Measurements from ENCODE around the gene LRP1B. TPM values are rescaled to one million over a fixed set of nuclear protein-coding genes. Genes with fewer than 3 reads are reported as not detected.
"Not testable (repeated sequence)": the region's sequence is repeated elsewhere in the genome, so short reads cannot be mapped to it uniquely, and the experiment has no call there.

LRP1B gene
- total RNA-seq, 2 experiments from 2014 or later: not detected

GRCh38 chr2:140552634-140553033 is 1578.2 kb downstream of the LRP1B start:
- CTCF ChIA-PET: no interaction called here
- POLR2A ChIA-PET: no interaction called here

GRCh38 chr2:140551287-140551686 is 1579.5 kb downstream of the LRP1B start:
- POLR2A ChIA-PET: no interaction called here
- CTCF ChIA-PET: no interaction called here

GRCh38 chr2:140550821-140551220 is 1580.0 kb downstream of the LRP1B start:
- ChIA-PET POLR2A (no interaction called here), CTCF (no interaction called here)

- CTCF ChIA-PET, POLR2A ChIA-PET: not testable (repeated sequence)
Observed at GRCh38 chr2:140544769-140545168, 1586.0 kb downstream of the LRP1B start.

GRCh38 chr2:140542627-140543026 is 1588.2 kb downstream of the LRP1B start:
- ChIA-PET POLR2A (no interaction called here), CTCF (no interaction called here)

- ChIA-PET POLR2A (no interaction called here), CTCF (no interaction called here)
Observed at GRCh38 chr2:140539242-140539875, 1591.5 kb downstream of the LRP1B start.

GRCh38 chr2:140529706-140530105 is 1601.1 kb downstream of the LRP1B start:
- ChIA-PET POLR2A (no interaction called here), CTCF (no interaction called here)

GRCh38 chr2:140528982-140529381 is 1601.8 kb downstream of the LRP1B start:
- ChIA-PET CTCF (no interaction called here), POLR2A (no interaction called here)

GRCh38 chr2:140526575-140526974 is 1604.2 kb downstream of the LRP1B start:
- CTCF ChIA-PET: no interaction called here
- POLR2A ChIA-PET: no interaction called here

GRCh38 chr2:140512106-140512505 is 1618.7 kb downstream of the LRP1B start:
- ChIA-PET POLR2A (no interaction called here), CTCF (no interaction called here)

GRCh38 chr2:140509765-140510164 is 1621.1 kb downstream of the LRP1B start:
- CTCF ChIA-PET: no interaction called here
- POLR2A ChIA-PET: no interaction called here

GRCh38 chr2:140508756-140509155 is 1622.1 kb downstream of the LRP1B start:
- CTCF ChIA-PET: no interaction called here

GRCh38 chr2:140506606-140507005 is 1624.2 kb downstream of the LRP1B start:
- CTCF ChIA-PET: no interaction called here
- POLR2A ChIA-PET: no interaction called here

More at GRCh38 chr2:140508756-140509155, 1622.1 kb downstream of the LRP1B start:
- POLR2A ChIA-PET: no interaction called here

GRCh38 chr2:140504601-140505000 is 1626.2 kb downstream of the LRP1B start:
- POLR2A ChIA-PET: no interaction called here
- CTCF ChIA-PET: interaction anchor here (0.6 kb wide), 1 partner anchor 9 kb away, joined by 3 read pairs; no protein-coding TSS in a partner anchor

GRCh38 chr2:140502951-140503630 is 1627.7 kb downstream of the LRP1B start:
- ChIA-PET CTCF (no interaction called here), POLR2A (no interaction called here)

GRCh38 chr2:140498360-140498759 is 1632.5 kb downstream of the LRP1B start:
- CTCF ChIA-PET: no interaction called here
- POLR2A ChIA-PET: no interaction called here

GRCh38 chr2:140496714-140497113 is 1634.1 kb downstream of the LRP1B start:
- CTCF ChIA-PET: no interaction called here
- POLR2A ChIA-PET: no interaction called here

- ChIA-PET POLR2A (no interaction called here), CTCF (no interaction called here)
Observed at GRCh38 chr2:140491876-140492275, 1638.9 kb downstream of the LRP1B start.

GRCh38 chr2:140489193-140489592 is 1641.6 kb downstream of the LRP1B start:
- POLR2A ChIA-PET: no interaction called here
- CTCF ChIA-PET: no interaction called here

GRCh38 chr2:140481136-140481535 is 1649.7 kb downstream of the LRP1B start:
- CTCF ChIA-PET: no interaction called here

GRCh38 chr2:140473851-140474250 is 1657.0 kb downstream of the LRP1B start:
- ChIA-PET CTCF (no interaction called here), POLR2A (no interaction called here)

More at GRCh38 chr2:140481136-140481535, 1649.7 kb downstream of the LRP1B start:
- POLR2A ChIA-PET: no interaction called here

- POLR2A ChIA-PET: no interaction called here
Observed at GRCh38 chr2:140472676-140473075, 1658.1 kb downstream of the LRP1B start.

More at GRCh38 chr2:140472676-140473075, 1658.1 kb downstream of the LRP1B start:
- CTCF ChIA-PET: no interaction called here
